SIG-M5 (cell line): ENCODE data around the gene ANKRD24.
"Not testable (repeated sequence)": the region's sequence is repeated elsewhere in the genome, so short reads cannot be mapped to it uniquely, and the experiment has no call there.

Experiments used
- DNase-seq: peaks from one replicate; lab custom pipeline; 2025; lab: John Stamatoyannopoulos, UW

ANKRD24 gene

GRCh38 chr19:4173479-4174212, 8.8 kb upstream of the ANKRD24 start:
- DNase-seq = no peak

- no peak for DNase-seq
These were observed 8.1 kb upstream of the ANKRD24 start for GRCh38 chr19:4174213-4174894.

GRCh38 chr19:4174895-4175668, 7.4 kb upstream of the ANKRD24 start:
- DNase-seq = no peak

- no peak for DNase-seq
These were observed 6.9 kb upstream of the ANKRD24 start for GRCh38 chr19:4175669-4175931.

GRCh38 chr19:4177146-4177545, 5.3 kb upstream of the ANKRD24 start:
- DNase-seq = no peak

- DNase-seq = no peak
These were observed 3.5 kb upstream of the ANKRD24 start for GRCh38 chr19:4178990-4179389.

GRCh38 chr19:4181053-4181508, 1.4 kb upstream of the ANKRD24 start:
- DNase-seq = no peak

GRCh38 chr19:4183967-4184717, 1.7 kb downstream of the ANKRD24 start:
- DNase-seq = no peak

- DNase-seq = no peak
These were observed 2.3 kb downstream of the ANKRD24 start for GRCh38 chr19:4184718-4185352.

- no peak for DNase-seq
These were observed 3.1 kb downstream of the ANKRD24 start for GRCh38 chr19:4185413-4186086.

GRCh38 chr19:4186087-4186993, 3.9 kb downstream of the ANKRD24 start:
- no peak for DNase-seq

GRCh38 chr19:4187313-4188122, 5.0 kb downstream of the ANKRD24 start:
- DNase-seq = no peak

GRCh38 chr19:4189641-4190040, 7.2 kb downstream of the ANKRD24 start:
- no peak for DNase-seq

- DNase-seq = not testable (repeated sequence)
These were observed 10.0 kb downstream of the ANKRD24 start for GRCh38 chr19:4192537-4192936.

GRCh38 chr19:4194353-4194752, 11.9 kb downstream of the ANKRD24 start:
- no peak for DNase-seq

- no peak for DNase-seq
These were observed 13.5 kb downstream of the ANKRD24 start for GRCh38 chr19:4196009-4196408.

- no peak for DNase-seq
These were observed 14.2 kb downstream of the ANKRD24 start for GRCh38 chr19:4196587-4197148.

- no peak for DNase-seq
These were observed 14.7 kb downstream of the ANKRD24 start for GRCh38 chr19:4197228-4197624.
